Prostate gland (tissue), 2 donors: ENCODE results near the gene TUSC2. TPM values are rescaled to one million over a fixed set of nuclear protein-coding genes. Genes with fewer than 3 reads are reported as not detected.
A peak's percentile ranks its signal among the peaks of the same experiment; 100 is the strongest.

Experiments used
- DNase-seq: peaks from one replicate; pipeline ENCODE4 v3.0.0-alpha.2; 2019; ENCODE audit warnings: low spot score
- H3K27ac ChIP-seq, 2 donors: fragments of 200-600 bp; sonication (generic); 2 replicates each; pipeline ENCODE4 v1.5.1; 2017 to 2019
- H3K27me3 ChIP-seq: fragments of 200-600 bp; sonication (generic); replicated peaks from 2 replicates; pipeline ENCODE4 v1.5.1; 2019; ENCODE audit not compliant: insufficient read depth
- H3K36me3 ChIP-seq, 2 donors: fragments of 200-600 bp; sonication (generic); 1 replicate in 1 of 2; 2 replicates in 1 of 2; pipeline versions ENCODE4 v1.5.1 to v1.8.1; 2017 to 2019
- H3K4me1 ChIP-seq: fragments of 200-600 bp; sonication (generic); replicated peaks from 2 replicates; pipeline ENCODE4 v1.5.1; 2019
- H3K4me3 ChIP-seq, 2 donors: fragments of 200-600 bp; sonication (generic); 2 replicates each; pipeline ENCODE4 v1.5.1; 2017 to 2019
- H3K9me3 ChIP-seq: fragments of 200-600 bp; sonication (generic); 2 replicates; pipeline ENCODE4 v1.5.1; 2017
- POLR2A ChIP-seq: fragments of 450-650 bp; IDR thresholded peaks from one replicate; pipeline ENCODE4 v1.6.1; 2016; ENCODE audit warnings: antibody characterized with exemption, mild to moderate bottlenecking
- POLR2AphosphoS5 ChIP-seq: sonication (generic); formaldehyde crosslinking; IDR thresholded peaks from one replicate; pipeline ENCODE4 v1.6.1; 2017; ENCODE audit warnings: antibody characterized with exemption
- WGBS: methylation state at CpG from one replicate; pipeline ENCODE4 v1.1.5; 2018; 5-methylcytosine and 5-hydroxymethylcytosine counted together
- intact Hi-C: fragments of 100-400 bp; cut with DNase I; formaldehyde crosslinking; loops from one replicate; pipeline ENCODE4 v1.14.2; 2022
- total RNA-seq, 2 donors: library from RNA; depleted of rRNA; stranded (reverse); fragments of >200 nt; gene quantifications; one replicate each; pipeline ENCODE4 v1.1.0, GENCODE V29; 2016
- TF ChIP-seq, protein P1 (sequence below), 4 experiments: fragments of 200-600 bp in 2 of 4; fragments of 450-650 bp in 2 of 4; sonication (generic) in 2 of 4; IDR thresholded peaks; 1 replicate in 3 of 4; 2 replicates in 1 of 4; pipeline ENCODE4 v1.5.1; 2016 to 2019; ENCODE audit warnings: antibody characterized with exemption in 4 of 4, mild to moderate bottlenecking in 2 of 4, moderate library complexity in 2 of 4

Gene TUSC2
- total RNA-seq, 2 donors from 2014 or later = 31.9 to 121 TPM

DNA sequence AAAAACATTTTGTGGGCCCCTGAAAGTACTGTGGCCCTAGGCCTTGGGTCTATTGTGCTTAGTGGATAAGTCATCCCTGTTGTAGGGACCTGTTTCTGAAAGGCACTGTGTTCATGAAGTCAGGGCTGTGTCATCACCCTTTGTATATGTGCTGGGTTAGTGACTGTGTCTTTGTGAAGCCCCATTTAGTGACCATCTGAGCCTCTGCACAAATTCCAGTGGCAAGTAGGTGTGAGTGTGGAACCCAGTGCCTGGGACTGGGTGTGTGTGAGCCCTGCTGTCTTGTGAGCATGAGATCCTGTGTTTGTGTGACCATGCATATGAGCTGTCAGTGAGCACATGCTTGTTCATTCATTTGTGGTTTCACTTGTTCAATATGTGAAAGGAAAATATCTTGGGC, 23.4 kb downstream of the TUSC2 start:
- DNase-seq = no peak
- H3K27ac ChIP-seq = no peak overlapping the region
- no peaks in the 10 kb centered on the region for H3K4me1 ChIP-seq
- no peaks in the 10 kb centered on the region for H3K36me3 ChIP-seq
- H3K27me3 ChIP-seq = no peaks in the 10 kb centered on the region
- no peak overlapping the region for H3K4me3 ChIP-seq
- no peak for TF ChIP-seq POLR2A
- TF ChIP-seq, protein P1, sequence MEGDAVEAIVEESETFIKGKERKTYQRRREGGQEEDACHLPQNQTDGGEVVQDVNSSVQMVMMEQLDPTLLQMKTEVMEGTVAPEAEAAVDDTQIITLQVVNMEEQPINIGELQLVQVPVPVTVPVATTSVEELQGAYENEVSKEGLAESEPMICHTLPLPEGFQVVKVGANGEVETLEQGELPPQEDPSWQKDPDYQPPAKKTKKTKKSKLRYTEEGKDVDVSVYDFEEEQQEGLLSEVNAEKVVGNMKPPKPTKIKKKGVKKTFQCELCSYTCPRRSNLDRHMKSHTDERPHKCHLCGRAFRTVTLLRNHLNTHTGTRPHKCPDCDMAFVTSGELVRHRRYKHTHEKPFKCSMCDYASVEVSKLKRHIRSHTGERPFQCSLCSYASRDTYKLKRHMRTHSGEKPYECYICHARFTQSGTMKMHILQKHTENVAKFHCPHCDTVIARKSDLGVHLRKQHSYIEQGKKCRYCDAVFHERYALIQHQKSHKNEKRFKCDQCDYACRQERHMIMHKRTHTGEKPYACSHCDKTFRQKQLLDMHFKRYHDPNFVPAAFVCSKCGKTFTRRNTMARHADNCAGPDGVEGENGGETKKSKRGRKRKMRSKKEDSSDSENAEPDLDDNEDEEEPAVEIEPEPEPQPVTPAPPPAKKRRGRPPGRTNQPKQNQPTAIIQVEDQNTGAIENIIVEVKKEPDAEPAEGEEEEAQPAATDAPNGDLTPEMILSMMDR (IDR thresholded peaks at IDR 0.05) = no peak
- no peak for TF ChIP-seq POLR2AphosphoS5
- H3K9me3 ChIP-seq = no peaks in the 10 kb centered on the region
- intact Hi-C loops = no loop called here

DNA sequence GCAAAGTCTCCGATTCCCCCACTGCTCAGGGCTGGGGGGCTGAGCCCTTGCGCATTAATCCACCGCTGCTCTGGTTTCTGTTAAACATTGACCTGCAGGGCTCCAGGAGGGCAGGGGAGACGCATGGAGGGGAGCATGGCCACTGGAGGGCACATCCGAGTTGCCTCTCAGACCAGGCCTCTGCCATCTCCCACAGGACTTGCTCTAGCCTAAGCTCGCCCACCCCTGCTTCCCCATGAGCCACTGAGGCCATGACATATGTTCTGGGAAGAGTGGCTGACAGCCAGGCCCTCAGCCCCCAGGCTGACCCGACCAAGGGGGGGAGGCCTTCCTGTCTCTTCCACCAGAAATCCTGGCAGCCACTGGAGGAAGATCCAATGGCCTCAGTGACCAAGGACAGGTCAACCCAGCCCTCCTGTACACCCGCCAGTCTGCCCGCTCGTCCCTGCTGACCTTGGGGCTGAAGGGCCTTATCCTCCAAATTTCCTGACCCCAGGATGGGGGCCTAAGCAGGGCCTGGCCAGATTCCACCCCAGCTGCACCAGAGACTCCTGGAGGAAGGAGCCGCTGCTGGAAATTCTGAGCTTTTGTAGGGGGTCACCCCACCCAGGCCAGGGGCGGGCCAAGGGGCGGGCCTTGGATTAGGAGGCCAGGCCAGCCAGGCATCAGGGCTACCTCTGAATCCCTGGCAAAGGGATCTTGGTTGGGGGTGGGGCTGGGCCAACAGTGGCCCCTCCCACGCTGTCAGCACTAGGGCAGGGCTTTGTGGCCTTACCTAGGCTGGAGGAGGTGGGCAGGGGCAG, 24.8 kb downstream of the TUSC2 start, which contains the start of gene HYAL1:
TSS of gene HYAL1 (minus strand) at position 562 of the 803 bp plus-strand sequence. CDS start 618 bp downstream, outside the sequence.
- no peak for DNase-seq
- H3K4me1 ChIP-seq = peaks cover 7% of the 10 kb centered on the region
- 53% methylated on average over 13 of the region's 14 CpGs for WGBS
- no peaks in the 10 kb centered on the region for H3K36me3 ChIP-seq
- peak within 1 kb of the TSS in 1 of 2 donors; percentile 32 for H3K27ac ChIP-seq
- H3K27me3 ChIP-seq = no peaks in the 10 kb centered on the region
- H3K4me3 ChIP-seq = no peak within 1 kb of the TSS
- no peaks in the 10 kb centered on the region for H3K9me3 ChIP-seq
- no peak for TF ChIP-seq POLR2AphosphoS5
- no peak for TF ChIP-seq POLR2A
- TF ChIP-seq, protein P1 (IDR thresholded peaks at IDR 0.05) = no peak
- intact Hi-C loops = no loop called here

DNA sequence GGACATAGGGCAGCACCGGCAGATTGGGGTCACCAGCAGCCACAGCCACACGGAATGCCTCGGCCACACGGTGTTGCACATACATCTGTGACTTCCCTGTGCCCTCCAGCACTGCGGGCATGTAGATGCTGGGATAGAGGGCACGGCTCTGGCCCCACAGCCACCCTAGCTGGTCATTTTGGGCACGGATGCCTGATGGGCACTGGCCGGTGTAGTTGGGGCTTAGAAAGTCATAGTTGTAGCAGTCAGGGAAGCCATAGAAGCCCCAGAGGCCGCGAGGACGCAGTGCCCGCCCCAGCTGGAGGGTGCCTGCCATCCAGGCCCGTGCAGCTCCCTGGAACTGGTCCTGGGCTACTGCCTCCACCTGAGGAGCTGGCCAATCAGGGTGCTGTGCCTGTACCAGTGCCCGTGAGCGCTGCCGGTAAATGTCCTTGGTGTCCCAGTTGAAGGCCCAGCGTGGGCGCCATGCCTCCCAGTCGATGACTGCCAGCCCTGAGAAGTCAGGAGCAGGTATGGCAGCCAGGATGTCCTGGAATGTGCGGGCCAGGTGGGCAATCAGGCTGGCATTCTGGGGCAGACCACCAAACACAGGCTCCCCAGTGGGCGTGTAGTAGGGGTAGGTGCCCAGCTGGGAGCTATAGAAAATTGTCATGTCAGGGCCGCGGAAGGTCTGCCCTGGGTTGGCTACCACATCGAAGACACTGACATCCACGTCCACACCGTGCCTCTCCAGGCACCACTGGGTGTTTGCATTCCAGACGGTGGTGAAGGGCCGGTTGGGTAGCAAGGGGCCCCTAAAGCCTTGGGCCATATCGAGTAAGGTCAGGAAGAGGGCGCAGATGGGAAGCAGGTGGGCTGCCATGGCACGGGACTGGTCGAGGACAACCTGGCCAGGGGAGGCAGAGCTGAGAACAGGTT, 25.7 kb downstream of the TUSC2 start:
- Histone ChIP-seq H3K36me3 (no peaks in the 10 kb centered on the region), H3K4me1 (peaks cover 11% of the 10 kb centered on the region), H3K27ac (no peak overlapping the region), H3K4me3 (no peak overlapping the region), H3K27me3 (no peaks in the 10 kb centered on the region), H3K9me3 (no peaks in the 10 kb centered on the region)
- DNase-seq = no peak
- WGBS = 84% methylated on average over 25 of the region's 32 CpGs
- intact Hi-C loops = no loop called here
- TF ChIP-seq POLR2AphosphoS5 = no peak

DNA sequence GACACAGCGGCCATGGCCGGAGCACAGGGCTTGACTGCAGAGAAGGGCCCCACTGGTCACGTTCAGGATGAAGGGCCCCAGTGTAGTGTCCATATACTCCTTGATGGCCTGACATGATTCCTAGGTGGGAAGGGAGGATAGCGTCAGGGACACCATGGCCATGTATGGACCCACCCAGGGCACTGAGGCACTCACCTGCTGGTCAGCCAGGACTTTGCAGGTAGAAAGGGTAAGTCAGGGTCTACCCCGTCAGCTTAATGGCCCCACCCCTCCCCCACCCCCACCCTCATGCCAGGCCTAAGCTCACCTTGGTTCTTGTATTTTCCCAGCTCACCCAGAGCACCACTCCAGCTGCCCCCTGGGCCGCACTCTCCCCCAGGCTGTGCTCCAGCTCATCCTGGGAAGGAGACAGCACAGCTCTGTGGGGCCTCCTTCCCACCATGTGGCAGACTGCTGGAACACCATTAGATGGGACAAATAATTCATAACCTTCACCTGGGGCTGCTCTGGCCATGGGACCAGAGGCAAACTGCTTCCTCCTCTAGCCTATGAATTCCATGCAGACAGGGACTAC, 27.3 kb downstream of the TUSC2 start:
- Histone ChIP-seq H3K27ac (peak overlapping the region; percentile 84 to 89), H3K4me3 (no peak overlapping the region)

More for the DNA sequence above, 27.3 kb downstream of the TUSC2 start:
- H3K36me3 ChIP-seq = no peaks in the 10 kb centered on the region
- no peak for DNase-seq
- no peaks in the 10 kb centered on the region for H3K9me3 ChIP-seq
- TF ChIP-seq POLR2A (no peak), POLR2AphosphoS5 (no peak)
- TF ChIP-seq, protein P1 (IDR thresholded peaks at IDR 0.05) = no peak
- intact Hi-C loops = no loop called here
- whole genome bisulfite sequencing = 92% methylated on average over 6 of the region's 6 CpGs
- H3K4me1 ChIP-seq = peaks cover 11% of the 10 kb centered on the region
- no peaks in the 10 kb centered on the region for H3K27me3 ChIP-seq
